Stimulated activated naive CD8-positive, alpha-beta T cell treated with anti-CD3 and anti-CD28 coated beads, Interleukin-15, Interleukin-2, amounts not matched to agents 100 U/mL and 50 U/mL, for 24 hours (primary cell): Measurements from ENCODE around the gene BRMS1.
A peak's percentile ranks its signal among the peaks of the same experiment; 100 is the strongest.
"Not testable (repeated sequence)": the region's sequence is repeated elsewhere in the genome, so short reads cannot be mapped to it uniquely, and the experiment has no call there.

Experiments used
- ATAC-seq: fragments of 150-1000 bp; cut with Tn5 transposase; one replicate; pipeline ENCODE4 v1.10.0; 2021
- DNase-seq: peaks from one replicate; pipeline ENCODE4 v3.0.0; 2021

The BRMS1 gene

GRCh38 chr11:66363187-66363601 lies 18.3 kb upstream of the BRMS1 start:
- DNase-seq: no peak
- ATAC-seq: no peak

- ATAC-seq: no peak
Observed at GRCh38 chr11:66362481-66363147, 17.7 kb upstream of the BRMS1 start.

DNA sequence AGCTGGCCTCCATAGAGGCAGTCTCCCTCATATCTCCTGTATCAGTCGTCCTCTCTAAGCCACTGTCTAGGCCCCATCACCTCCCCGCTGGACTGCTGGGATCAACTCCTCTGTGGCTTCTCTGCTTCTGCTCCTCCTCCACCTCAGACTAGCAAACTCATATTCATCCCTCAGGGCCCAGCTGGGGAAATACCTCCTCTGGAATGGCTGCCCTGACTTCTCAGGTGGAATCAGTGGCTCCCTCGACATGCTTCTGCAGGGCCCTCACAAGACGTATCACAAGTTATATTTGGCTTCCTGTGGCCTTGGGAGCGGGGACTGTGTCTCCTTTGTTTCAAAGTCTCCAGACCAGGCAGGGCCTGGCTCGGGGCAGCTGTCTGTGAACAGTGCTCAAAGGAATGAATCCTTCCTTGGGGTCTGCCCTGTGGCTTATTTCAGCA lies 16.6 kb upstream of the BRMS1 start:
- ATAC-seq: no peak
- no peak for DNase-seq

More at GRCh38 chr11:66362481-66363147, 17.7 kb upstream of the BRMS1 start:
- DNase-seq: no peak

- no peak for ATAC-seq
- no peak for DNase-seq
Observed at GRCh38 chr11:66360406-66361073, 15.6 kb upstream of the BRMS1 start.

DNA sequence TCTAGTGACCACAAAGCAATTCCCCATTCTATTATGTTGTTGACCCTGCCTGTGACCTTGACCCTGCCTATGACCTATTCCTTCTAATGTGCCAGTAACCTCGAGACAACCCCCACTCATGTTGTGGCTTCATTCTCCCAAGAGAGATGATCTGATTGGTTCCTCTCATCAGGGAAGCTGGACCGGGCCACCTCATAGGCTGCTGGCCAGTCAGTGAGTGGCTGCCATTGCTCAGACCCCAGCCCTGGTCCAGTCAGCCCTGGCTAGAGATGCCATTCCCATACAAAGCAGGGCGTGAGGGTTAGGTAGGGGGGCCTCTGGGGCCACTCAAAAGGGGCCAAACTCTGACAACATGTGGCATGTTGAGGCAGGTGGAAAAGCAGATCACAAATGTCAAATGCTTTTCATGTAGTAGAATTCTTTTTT lies 14.8 kb upstream of the BRMS1 start:
- DNase-seq (no peak), ATAC-seq (no peak)

DNA sequence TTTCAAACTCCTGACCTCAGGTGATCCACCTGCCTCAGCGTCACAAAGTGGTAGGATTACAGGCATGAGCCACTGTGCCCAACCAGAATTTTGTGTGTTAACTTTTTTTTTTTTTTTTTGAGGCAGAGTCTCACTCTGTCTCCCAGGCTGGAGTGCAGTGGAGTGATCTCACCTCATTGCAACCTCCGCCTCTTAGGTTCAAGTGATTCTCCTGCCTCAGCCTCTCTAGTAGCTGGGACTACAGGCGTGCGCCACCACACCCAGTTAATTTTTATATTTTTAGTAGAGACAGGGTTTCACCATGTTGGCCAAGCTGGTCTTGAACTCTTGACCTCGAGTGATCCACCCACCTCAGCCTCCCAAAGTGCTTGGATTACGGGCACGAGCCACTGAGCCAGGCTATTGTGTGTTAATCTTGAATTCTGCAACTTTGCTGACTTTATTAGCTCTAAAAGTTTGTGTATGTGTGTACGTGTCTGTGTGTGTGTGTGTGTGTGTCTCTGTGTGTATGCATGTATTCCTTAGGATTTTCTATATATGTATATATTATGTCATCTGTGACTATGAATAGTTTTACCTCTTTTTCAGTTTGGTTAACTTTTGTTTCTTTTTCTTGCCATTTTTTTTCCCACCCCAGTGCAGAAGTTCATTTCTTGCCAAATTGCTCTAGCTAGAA lies 5.8 kb upstream of the BRMS1 start:
- not testable (repeated sequence) for ATAC-seq

GRCh38 chr11:66349084-66349386 lies 4.1 kb upstream of the BRMS1 start:
- DNase-seq: no peak
- no peak for ATAC-seq

More for the DNA sequence above, 5.8 kb upstream of the BRMS1 start:
- DNase-seq: not testable (repeated sequence)

GRCh38 chr11:66347425-66348276 lies 2.7 kb upstream of the BRMS1 start, which contains the start of gene B4GAT1:
B4GAT1 (minus strand) TSS chr11:66347629; CDS start chr11:66347545, 84 bp downstream.
- peak; percentile 77 for ATAC-seq
- DNase-seq: peak; percentile 85

DNA sequence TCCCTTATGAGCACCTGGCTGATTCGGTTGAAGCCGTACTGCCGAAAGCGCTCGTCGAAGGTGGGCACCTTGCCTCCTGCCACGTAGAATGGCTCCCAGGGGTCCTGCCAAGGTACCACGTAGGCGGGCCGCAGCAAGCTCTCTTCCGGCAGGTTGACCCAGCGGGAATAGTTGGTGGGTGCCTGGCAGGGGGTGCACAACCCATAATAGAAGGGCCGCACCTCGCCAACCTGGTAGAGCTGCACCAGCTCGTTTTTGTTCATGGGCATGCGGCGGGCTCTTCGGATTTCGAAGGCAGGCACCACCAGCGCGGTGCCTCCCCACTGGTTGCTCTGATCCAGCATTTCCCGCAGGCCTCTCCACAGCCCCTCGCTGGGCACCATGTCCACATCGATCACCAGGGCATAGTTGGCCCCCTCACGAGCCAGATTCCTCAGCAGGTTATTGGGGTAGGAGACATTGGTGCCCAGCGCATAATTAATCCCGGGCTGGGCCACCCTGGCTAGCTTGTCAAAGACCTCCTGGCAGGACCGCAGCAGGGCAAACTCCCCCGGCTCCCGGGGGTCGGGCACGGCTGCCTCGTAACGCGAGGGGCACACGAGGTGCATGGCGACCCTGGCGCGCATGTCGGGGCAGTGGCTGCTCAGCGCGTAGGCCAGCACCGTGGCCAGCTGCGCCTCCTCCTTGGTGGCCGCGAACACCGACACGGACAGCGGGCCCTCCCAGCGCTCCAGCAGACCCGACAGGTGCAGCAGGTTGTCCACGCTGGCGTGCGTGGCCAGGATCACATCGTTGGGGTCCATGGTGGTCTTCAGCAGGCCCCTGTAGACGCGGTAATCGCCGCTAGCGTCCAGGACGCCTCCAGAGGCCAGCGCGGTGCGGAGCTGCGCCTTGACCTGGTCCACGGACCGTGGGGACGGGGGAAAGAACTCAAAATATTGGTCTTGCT lies 1.8 kb upstream of the BRMS1 start:
- no peak for DNase-seq
- ATAC-seq: no peak

GRCh38 chr11:66345316-66345649 lies 379 bp upstream of the BRMS1 start:
- ATAC-seq (no peak), DNase-seq (no peak)

GRCh38 chr11:66343176-66343575 lies 1.7 kb downstream of the BRMS1 start:
- ATAC-seq: no peak
- no peak for DNase-seq

DNA sequence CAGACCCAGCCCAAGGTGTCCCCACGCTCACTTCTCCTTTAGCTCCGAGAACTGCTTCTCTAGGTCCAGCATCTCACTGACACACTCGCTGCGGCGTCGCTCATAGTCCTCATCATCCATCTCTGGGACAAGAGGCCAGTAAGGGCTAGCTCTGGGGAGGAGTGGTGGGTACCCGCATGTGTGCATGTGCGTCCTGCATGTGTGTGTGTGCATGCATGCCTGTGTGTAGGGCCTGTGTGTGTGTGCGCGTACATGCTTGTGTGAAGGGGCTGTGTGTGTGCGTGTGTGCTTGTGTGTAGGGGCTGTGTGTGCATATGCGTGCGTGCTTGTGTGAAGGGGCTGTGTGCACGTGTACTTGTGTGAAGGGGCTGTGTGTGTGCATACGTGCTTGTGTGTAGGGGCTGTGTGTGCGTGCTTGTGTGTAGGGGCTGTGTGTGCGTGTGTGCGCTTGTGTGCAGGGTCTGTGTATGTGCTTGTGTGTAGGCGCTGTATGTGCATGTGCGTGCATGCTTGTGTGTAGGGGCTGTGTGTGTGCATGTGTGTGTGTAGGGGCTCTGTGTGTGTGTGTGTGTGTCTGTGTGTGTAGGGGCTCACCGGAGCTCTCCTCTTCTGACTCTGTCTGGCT lies 3.3 kb downstream of the BRMS1 start:
- DNase-seq: no peak
- ATAC-seq: no peak

DNA sequence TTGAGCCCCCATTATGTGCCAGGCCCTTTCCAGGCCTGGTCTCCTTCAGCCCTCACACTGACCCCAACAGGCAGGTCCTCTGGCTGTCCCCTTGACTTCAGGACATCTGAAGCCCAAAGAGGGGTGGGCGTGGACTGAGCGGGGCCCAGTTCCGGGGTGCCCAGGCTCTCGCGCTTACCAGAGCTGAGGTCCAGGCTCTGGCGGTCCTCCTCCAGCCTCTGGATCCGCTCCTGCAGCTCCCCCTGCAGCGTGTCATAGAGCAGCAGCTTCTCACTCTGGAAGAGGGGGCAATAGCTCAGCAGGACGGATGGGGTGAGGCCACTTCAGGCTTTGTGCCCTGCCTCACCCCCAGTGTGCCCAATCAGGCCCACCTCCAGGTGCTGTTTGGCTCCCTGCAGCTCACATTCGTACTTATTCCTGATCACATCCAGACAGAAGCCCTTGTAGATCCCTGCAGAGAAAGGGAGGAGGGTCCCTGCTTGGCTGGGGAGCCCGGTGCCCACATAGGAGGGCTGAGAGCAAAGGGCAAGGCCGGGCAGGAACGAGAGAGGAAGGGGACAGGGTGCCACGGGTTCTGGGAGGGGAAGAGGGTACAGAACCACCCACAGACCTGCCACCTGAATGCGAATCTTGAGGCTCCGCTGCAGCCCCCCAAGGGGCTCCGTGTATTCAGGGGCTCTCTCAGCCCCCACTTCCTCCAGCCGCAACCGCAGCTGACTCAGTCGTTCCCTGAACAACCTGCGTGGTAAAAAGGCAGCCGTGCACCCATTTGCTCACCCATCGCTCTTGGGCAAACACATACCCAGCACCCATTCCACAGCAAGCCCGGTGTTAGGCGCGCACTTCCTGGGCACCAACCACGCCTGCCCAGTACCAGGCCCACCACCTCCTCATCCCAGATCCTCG lies 4.1 kb downstream of the BRMS1 start:
- ATAC-seq (no peak), DNase-seq (no peak)

GRCh38 chr11:66339686-66340483 lies 5.0 kb downstream of the BRMS1 start:
- ATAC-seq (no peak), DNase-seq (no peak)

- no peak for DNase-seq
Observed at GRCh38 chr11:66339162-66339675, 5.7 kb downstream of the BRMS1 start.

DNA sequence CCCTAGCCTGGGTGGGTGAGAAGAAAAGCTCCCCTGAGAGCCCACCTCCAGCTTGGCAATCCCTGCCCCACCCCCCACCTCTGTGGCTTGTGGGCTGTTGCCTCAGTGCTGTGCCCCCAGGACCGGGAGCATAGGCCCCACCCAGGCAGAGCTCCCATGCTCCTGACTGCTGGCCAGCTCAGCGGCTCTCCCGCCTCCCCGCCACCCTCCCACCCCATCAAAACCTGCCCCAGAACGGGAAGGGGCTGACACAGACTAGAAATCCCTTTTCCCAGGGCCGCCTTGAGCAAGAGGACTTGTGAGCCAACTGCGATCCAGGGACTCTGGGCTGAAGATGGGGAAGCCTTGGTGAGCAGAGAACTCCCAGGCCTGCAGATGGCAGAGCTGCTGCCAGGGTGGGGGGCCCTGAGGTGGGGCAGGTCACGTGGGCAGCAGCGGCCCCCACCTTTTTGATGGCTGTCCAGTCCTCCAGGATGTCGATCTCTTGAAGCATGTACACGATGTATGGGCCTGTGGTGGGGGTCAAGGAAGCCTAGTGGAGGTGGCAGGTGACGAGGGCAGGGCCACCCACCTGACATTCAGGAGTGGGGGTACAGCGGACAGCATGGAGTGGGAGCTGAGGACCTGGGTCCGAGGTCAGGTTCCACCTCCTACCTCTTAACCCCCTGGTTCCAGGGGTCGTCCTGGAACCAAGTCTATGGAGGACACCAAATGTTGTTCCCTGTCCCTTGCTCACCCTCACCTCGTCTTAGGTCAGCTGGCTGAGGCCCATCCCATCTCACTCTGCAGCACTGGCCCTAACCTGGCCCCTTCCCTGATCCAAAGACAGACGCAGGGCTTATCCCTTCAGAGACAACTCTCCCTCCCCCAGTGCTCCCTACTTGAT lies 6.4 kb downstream of the BRMS1 start:
- no peak for DNase-seq
- ATAC-seq: no peak

More at GRCh38 chr11:66339162-66339675, 5.7 kb downstream of the BRMS1 start:
- no peak for ATAC-seq

DNA sequence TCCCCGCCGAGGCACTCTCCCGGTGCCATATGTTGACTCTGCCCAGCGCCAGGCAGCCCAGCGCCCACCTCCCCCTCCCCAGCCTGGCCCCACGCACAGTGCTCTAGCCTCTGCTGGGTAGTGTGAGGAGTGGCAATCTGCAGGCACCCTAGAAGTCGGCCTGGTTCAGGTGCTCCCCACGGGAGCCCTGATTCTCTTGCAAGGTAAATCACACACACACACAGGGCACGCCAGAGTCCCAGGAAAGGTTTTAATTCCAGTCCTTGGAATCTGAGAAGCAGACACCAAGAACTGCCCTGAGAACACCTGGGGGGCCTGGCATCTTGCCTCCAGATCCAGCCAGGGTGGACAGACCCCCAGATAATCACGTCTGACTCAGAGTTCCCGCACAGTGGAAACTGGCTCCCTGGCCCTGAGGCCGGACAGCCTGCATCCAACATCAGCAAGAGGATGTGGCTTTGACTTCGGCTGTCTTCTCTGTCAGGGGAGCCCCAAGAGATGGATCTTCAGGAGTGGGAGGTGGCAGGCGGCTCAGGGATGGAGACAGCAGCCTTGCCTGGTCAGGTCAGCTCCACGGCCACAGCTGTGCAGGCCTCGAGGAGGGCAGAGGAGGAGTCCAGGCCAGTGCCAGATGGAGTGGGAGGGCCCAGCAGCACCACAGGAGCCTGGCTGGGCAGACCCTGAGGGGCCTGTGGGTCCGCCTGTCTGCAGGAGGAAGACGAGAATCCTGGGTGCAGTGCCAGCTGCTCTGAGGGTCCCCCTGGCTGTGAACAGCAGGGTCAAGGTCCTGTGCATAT lies 7.6 kb downstream of the BRMS1 start:
- DNase-seq (no peak), ATAC-seq (no peak)
